Neural cell (in vitro differentiated cells): ENCODE measurements around the gene DNER.

Experiments
- CTCF ChIP-seq: fragments of 450-650 bp; IDR thresholded peaks from 2 replicates; pipeline ENCODE4 v1.5.1; 2014; ENCODE audit warnings: antibody characterized with exemption, mild to moderate bottlenecking, moderate library complexity; ENCODE audit not compliant: poor library complexity, severe bottlenecking
- EP300 ChIP-seq: fragments of 450-650 bp; conservative IDR thresholded peaks from 2 replicates; pipeline ENCODE4 v1.6.1; 2014; ENCODE audit warnings: antibody characterized with exemption, mild to moderate bottlenecking, moderate library complexity; ENCODE audit not compliant: poor library complexity, severe bottlenecking
- POLR2AphosphoS5 ChIP-seq: IDR thresholded peaks from 2 replicates; pipeline ENCODE4 v1.6.1; 2012

- TF ChIP-seq CTCF (no peak), POLR2AphosphoS5 (no peak), EP300 (no peak)
These were observed 284.8 kb downstream of the DNER start for GRCh38 chr2:229429589-229429988.
